IPS-18c (cell line): ENCODE measurements around the gene LRRC1.

Source experiments
- H3K4me3 ChIP-seq: 2 replicates; pipeline ENCODE4 v1.7.0; 2013; ENCODE audit warnings: low read depth, mild to moderate bottlenecking, low read length, moderate library complexity; ENCODE audit not compliant: insufficient read depth
- H3K9me3 ChIP-seq: one replicate; pipeline ENCODE4 v1.6.1; 2013; ENCODE audit warnings: mild to moderate bottlenecking, low read length, moderate library complexity; ENCODE audit not compliant: control insufficient read depth, insufficient read depth

Gene LRRC1

GRCh38 chr6:53888931-53889330 lies 94.1 kb downstream of the LRRC1 start:
- H3K4me3 ChIP-seq: no peak overlapping the region
- no peaks in the 10 kb centered on the region for H3K9me3 ChIP-seq

DNA sequence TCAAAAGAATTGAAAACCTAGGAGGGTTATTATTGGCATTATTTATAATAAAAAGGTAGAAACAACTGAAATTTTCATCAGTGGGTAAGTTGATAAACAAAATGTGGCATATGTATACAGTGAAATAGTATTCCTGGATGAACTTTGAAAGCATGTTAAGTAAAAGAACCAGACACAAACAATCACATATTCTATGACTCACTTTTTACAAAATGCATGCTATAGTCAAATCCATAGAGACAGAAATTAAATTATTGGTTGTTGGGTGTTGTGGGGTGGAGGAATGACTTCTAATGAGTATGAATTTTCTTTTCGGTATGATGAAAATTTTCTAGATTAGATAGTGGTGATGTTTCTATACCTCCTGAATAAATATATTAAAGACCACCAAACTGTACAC lies 94.6 kb downstream of the LRRC1 start:
- no peak overlapping the region for H3K4me3 ChIP-seq
- no peaks in the 10 kb centered on the region for H3K9me3 ChIP-seq

GRCh38 chr6:53892707-53893106 lies 97.9 kb downstream of the LRRC1 start:
- Histone ChIP-seq H3K9me3 (peaks cover 2% of the 10 kb centered on the region), H3K4me3 (no peak overlapping the region)

DNA sequence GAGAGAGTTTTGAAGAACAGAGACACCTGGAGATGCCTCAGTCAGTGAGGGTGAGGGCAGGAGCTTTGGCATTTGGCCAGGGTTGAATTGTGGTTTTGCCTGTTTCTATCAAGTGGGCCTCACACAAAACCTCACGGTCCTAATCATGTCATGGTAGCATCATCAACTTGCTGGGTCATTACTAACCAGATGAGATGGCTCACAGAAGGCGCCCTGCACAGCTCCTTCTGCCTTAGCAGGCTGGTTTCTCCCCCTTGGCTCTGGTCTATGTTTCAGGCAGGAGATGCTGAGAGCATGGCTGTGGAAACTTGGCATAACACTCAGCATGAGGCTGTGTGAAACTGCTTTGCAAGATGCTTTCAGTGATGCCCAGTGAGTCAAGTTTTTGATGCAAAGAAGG lies 99.3 kb downstream of the LRRC1 start:
- no peak overlapping the region for H3K4me3 ChIP-seq
- peaks cover 2% of the 10 kb centered on the region for H3K9me3 ChIP-seq

GRCh38 chr6:53896196-53896595 lies 101.4 kb downstream of the LRRC1 start:
- Histone ChIP-seq H3K9me3 (peaks cover 2% of the 10 kb centered on the region), H3K4me3 (no peak overlapping the region)

GRCh38 chr6:53898026-53898795 lies 103.4 kb downstream of the LRRC1 start:
- Histone ChIP-seq H3K9me3 (peaks cover 2% of the 10 kb centered on the region), H3K4me3 (no peak overlapping the region)

- Histone ChIP-seq H3K9me3 (peaks cover 2% of the 10 kb centered on the region), H3K4me3 (no peak overlapping the region)
Measured at GRCh38 chr6:53899512-53899911, 104.7 kb downstream of the LRRC1 start.

DNA sequence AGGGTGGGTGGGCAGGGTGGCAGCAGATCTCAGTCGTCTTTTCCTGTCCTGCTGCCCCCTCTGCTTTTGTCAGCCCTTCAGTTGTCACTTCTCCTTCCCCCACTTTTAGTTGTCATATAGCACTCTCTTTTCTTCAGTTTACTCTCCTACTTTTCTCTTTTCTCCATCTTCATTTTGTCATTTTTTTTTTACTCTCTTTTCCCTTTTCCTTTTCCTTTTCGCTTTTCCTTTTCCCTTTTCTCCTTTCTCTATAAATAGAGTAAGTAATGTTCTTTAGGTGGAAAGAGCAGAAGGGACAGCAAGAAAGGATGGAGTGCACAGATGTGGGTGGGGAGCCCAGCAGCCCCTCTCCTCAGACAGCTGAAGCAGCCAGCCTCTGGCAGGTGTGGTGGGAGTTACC lies 108.6 kb downstream of the LRRC1 start:
- Histone ChIP-seq H3K9me3 (no peaks in the 10 kb centered on the region), H3K4me3 (no peak overlapping the region)

DNA sequence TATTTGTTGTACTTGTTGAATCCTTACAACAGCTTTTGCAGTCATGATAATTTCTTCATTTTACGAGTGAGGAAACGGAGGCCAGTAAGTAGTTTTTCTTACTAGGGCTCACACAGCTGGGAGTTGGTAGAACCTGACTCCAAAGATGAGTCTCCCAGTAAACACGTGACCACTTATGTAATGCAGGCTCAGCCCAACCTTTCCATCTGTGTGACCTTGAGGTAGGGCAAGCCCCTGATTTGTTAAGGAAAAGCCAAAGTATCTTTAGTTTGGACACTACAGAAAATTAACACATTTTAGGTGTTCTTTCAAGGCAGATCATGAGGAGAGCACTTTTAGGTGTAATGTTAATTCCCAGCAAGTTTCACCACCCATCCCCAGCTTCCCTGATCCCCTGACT lies 111.3 kb downstream of the LRRC1 start:
- no peaks in the 10 kb centered on the region for H3K9me3 ChIP-seq
- no peak overlapping the region for H3K4me3 ChIP-seq

DNA sequence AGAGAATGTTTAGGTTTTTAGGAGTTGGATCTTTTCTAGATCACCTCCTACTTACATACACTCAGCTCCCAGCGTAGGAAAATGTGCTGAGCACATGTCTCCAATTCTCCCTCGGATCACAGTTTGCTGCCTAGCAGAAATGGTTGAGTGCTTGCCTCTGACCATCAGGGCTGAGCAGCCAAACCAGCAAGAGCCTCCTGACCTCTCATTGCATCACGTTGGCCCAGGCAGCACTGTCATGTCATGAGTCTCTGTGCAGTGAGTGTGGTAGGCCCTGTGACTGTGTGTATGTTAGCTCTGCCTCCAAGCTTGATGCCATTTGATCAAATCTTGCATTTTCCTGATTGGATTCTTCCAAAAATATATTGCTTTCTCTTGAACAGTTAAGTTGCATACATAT lies 112.0 kb downstream of the LRRC1 start:
- H3K4me3 ChIP-seq: no peak overlapping the region
- no peaks in the 10 kb centered on the region for H3K9me3 ChIP-seq

DNA sequence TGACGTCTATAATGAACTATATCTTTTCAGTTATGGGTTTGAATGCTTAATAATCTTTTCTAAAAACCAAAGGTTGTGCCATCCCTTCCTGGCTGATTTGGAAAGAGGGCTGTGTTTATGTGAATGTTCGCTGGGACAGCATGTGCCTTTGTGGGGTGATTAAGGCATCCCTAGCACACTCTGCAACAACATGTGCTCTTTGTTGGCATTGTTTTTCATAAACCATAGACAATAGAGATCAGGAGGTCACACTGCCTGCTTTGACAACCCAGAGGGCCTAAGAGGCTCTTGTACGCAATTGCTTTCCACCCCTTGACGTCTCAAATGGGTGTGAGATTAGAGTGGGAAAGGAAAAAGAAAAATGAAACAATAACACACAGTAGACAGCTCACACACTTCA lies 116.0 kb downstream of the LRRC1 start:
- no peak overlapping the region for H3K4me3 ChIP-seq
- H3K9me3 ChIP-seq: no peaks in the 10 kb centered on the region

GRCh38 chr6:53912661-53913060 lies 117.9 kb downstream of the LRRC1 start:
- no peak overlapping the region for H3K4me3 ChIP-seq
- no peaks in the 10 kb centered on the region for H3K9me3 ChIP-seq

DNA sequence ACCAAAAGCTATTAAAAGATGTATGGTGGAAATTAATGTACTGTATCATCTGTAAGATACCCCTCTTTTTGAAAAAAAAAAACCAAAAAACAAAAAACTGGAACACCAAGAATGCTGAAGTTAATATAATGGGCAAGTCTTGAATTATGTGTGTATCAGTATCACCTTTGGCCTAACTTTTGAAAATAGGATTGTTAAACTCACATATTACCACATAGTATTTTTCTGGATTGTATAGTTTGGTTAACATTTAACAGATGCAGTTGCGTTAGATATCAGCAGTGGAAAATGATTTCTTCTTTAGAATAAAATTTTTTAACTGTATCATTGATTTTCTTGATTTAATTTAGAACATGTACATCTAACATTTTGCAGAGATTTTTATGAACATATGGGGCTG lies 118.5 kb downstream of the LRRC1 start:
- Histone ChIP-seq H3K9me3 (no peaks in the 10 kb centered on the region), H3K4me3 (no peak overlapping the region)

DNA sequence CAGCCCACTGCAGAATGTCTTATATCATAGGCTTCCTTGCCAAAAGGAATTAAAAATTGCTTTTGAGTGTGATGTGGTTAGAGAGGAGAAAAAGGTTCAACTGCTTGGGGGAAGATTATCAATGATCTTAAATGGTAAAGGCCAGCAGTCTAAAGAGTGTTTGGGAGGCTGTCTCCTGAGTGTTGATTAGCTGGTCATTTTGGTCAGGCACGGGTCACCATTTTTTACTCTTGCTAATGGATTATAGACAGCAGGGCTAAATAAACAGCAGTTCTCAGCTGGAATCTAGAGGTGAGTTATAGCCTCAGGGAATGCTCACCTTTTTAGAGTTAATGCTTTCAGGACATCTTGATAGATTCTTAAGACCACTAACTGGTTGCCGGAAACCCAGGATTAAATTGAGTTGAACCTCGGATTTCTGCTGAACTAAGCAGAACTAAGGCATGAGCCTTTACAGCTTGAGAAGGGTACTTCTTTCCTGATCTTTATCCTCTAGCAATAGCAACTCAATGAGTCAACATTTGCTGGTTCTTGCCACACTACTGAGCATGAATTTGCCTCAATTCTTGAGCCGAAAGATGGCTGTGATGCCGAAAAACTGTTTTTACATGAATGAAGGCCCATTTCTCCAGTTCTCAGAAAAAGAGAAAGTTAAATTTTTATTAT lies 120.4 kb downstream of the LRRC1 start:
- H3K4me3 ChIP-seq: no peak overlapping the region
- no peaks in the 10 kb centered on the region for H3K9me3 ChIP-seq

DNA sequence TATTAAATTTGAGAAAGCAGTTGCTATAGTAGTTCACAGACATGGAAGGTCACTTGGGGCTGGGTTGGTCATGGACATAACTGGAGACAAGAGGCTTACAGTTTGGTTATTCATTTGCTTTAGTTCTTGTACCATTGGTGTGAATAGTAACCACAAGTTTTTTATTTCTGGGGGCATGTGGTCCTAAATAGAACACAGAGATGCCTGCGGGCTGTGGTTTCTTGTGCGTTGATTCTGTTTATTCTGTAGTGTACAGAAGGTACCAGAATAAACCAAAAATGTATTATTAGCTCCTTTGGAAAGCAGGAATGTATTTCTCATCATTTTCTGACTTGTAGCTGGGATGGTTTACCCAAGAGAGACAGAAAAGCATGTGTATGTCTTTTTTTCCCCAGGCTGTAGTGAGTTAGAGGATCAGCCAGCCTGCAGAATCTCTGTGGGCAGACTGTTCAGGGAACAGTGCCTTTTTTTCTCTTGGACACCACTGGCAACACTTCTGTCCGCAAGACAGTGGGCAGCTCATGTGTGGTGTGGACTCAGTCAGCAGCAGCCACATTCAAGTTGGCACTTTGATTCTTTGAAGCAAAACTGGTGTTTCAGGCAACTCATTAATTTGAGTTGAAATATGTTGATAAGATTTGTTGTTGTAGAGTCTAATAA lies 122.1 kb downstream of the LRRC1 start:
- Histone ChIP-seq H3K9me3 (no peaks in the 10 kb centered on the region), H3K4me3 (no peak overlapping the region)

DNA sequence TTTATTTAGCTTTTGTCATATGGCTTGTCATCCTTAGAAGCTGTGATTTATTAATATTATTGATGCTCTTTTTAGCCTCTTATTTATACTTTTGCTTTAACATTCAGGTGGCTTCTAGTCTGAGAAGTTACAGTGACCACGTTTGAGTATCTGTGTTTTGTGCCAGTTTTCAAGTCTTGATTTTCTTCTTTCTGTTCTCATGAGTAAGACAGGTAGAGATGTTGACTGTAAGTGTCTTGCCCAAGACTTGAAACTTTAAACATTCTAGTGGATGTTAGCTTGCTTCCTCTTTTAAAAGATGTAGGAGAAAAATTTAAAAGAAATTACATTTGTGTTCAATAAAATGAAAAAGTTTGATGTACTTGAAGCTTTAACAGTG lies 122.6 kb downstream of the LRRC1 start:
- H3K9me3 ChIP-seq: no peaks in the 10 kb centered on the region
- H3K4me3 ChIP-seq: no peak overlapping the region

- Histone ChIP-seq H3K4me3 (no peak overlapping the region), H3K9me3 (no peaks in the 10 kb centered on the region)
Measured at GRCh38 chr6:53918854-53919510, 124.2 kb downstream of the LRRC1 start.

GRCh38 chr6:53919881-53920360 lies 125.1 kb downstream of the LRRC1 start:
- no peaks in the 10 kb centered on the region for H3K9me3 ChIP-seq
- no peak overlapping the region for H3K4me3 ChIP-seq
